Measurements from ENCODE around the gene ADAM15. TPM values are rescaled to one million over a fixed set of nuclear protein-coding genes. Genes with fewer than 3 reads are reported as not detected.

ADAM15 gene
- total RNA-seq, 2 experiments from 2014 or later, result 17.2 to 20.1 TPM

DNA sequence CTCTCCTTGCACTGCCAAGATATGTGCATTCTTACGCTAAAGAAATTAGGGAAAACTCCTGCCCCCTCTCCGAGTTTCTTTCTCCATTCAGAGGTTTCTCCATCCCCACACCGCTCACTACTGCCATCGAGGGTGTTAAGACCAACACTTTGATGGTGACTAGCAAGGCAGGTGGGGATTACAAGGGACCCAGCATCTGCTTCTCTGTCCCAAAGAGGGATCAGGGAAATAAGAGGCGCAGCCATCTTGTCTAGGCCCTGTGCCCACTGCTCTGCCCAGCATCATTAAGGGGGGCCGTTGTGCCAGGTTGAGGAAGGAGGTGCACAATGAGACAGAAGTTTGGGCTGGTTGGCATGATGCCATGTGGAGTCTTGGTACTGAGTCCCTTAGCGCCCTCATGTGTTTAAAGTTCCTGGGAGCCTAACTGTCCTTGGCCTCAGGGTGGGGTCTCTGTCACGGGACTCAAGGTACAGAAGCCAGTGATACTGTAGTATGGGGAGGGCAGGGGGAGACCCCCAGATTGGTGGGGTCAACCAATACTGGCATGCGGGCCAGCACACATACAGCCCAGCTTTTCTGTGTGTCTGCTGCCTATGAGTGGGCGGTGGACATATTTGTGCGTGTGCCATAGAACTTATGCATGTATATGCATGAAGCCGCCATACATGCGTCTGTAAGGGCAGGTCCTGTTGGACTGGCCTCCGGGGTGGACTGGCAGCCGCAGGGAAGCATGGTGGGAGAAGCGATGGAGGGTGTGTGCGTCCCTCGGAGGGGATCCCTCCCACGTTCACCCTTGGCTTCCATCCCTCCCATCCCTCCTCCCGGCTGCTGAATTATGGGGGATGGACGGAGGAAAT lies 33.0 kb downstream of the ADAM15 start:
- H3K27ac Mint-ChIP-seq, result peak overlapping the region; percentile 82
- DNase-seq (peak in 5 of 14 experiments; percentile 33 to 75 (median 54)), ATAC-seq (ENCODE audit: poor library complexity) (no peak)
- peaks cover 75% of the 10 kb centered on the region for H3K4me1 ChIP-seq (ENCODE audit: insufficient read depth, low read length)
- H3K4me1 Mint-ChIP-seq (ENCODE audit: low read depth), result peaks cover 59% of the 10 kb centered on the region
- intact Hi-C loops (cut with DNase I, micrococcal nuclease), result loop anchor here (1.0 to 10.0 kb wide), 10 partner anchors 13 to 759 kb away; partner anchors contain the start of genes UBE2Q1 (in 2 of the 2), AQP10 (in 1 of the 2), ATP8B2 (in 1 of the 2) and EFNA4 (in 1 of the 2)
- H3K27ac ChIP-seq (ENCODE audit: low read depth in 1 of 2, low read length in 2 of 2), result no peak overlapping the region
- H3K4me3 Mint-ChIP-seq, result peak overlapping the region; percentile 89
- H3K4me3 ChIP-seq (ENCODE audit: low read length), result peak overlapping the region; percentile 92
- ChIA-PET CTCF (interaction anchor here (0.8 to 3.0 kb wide), 20 partner anchors 8 to 621 kb away, joined by 3 to 78 read pairs (median 6); partner anchors contain the start of genes ADAM15, EFNA4, FLAD1 and PBXIP1), POLR2A (interaction anchor here (0.8 to 2.2 kb wide), 17 partner anchors 8 to 148 kb away, joined by 3 to 23 read pairs (median 6); partner anchors contain the start of genes ADAM15, EFNA4, FLAD1 and KRTCAP2)
- TF ChIP-seq CTCF (IDR thresholded peaks at IDR 0.05), result no peak
- peaks cover 0 to 30% of the 10 kb centered on the region in 2 experiments for H3K9me3 ChIP-seq (ENCODE audit: control insufficient read depth in 1 of 2, insufficient read depth in 1 of 2, low read length in 2 of 2)
- H3K36me3 ChIP-seq (ENCODE audit: insufficient read depth, low read length), result no peaks in the 10 kb centered on the region
- H3K36me3 Mint-ChIP-seq (ENCODE audit: low read depth), result peaks cover 3% of the 10 kb centered on the region
- peaks cover 42% of the 10 kb centered on the region for H3K27me3 Mint-ChIP-seq
- H3K27me3 ChIP-seq (ENCODE audit: control insufficient read depth in 1 of 2, insufficient read depth in 2 of 2, low read length in 2 of 2), result peaks cover 46% of the 10 kb centered on the region in 2 experiments
- H3K9me3 Mint-ChIP-seq, result no peaks in the 10 kb centered on the region

DNA sequence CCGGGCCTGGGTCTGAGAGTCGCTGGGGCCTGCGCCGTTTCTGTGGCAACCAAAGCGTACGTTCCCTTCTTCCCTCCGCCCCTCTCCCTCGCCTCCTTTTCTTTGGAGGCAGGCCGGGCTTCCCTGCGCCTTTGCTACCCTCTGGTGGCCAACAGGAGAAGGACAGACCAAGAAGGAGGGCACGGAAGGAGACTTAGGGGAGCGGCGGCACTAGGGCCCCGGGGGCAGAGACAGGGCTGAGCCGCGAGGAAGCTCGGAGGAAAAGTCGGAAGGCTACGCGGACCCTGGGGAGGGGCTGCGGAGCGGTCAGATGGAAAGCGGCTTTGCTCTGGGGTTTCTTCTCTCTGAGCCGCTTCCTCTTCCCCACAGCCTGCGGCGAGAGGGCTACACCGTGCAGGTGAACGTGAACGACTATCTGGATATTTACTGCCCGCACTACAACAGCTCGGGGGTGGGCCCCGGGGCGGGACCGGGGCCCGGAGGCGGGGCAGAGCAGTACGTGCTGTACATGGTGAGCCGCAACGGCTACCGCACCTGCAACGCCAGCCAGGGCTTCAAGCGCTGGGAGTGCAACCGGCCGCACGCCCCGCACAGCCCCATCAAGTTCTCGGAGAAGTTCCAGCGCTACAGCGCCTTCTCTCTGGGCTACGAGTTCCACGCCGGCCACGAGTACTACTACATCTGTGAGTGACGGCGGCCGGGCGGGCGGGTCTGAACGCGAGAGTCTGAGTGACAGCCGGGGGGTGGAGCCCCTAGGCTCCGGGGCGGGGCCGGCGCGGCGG lies 33.8 kb downstream of the ADAM15 start:
- intact Hi-C loops (cut with DNase I, micrococcal nuclease), result loop anchor here (1.0 to 10.0 kb wide), 11 partner anchors 14 to 760 kb away; partner anchors contain the start of genes UBE2Q1 (in 2 of the 2), AQP10 (in 1 of the 2), ATP8B2 (in 1 of the 2) and EFNA4 (in 1 of the 2)
- peak; percentile 75 for ATAC-seq (ENCODE audit: poor library complexity)
- Mint-ChIP-seq H3K27me3 (peaks cover 36% of the 10 kb centered on the region), H3K27ac (peak overlapping the region; percentile 82), H3K36me3 (ENCODE audit: low read depth) (peaks cover 3% of the 10 kb centered on the region), H3K4me1 (ENCODE audit: low read depth) (peaks cover 51% of the 10 kb centered on the region), H3K9me3 (no peaks in the 10 kb centered on the region), H3K4me3 (peak overlapping the region; percentile 89)
- Histone ChIP-seq H3K36me3 (ENCODE audit: insufficient read depth, low read length) (no peaks in the 10 kb centered on the region), H3K9me3 (ENCODE audit: control insufficient read depth in 1 of 2, insufficient read depth in 1 of 2, low read length in 2 of 2) (peaks cover 0 to 29% of the 10 kb centered on the region in 2 experiments), H3K4me1 (ENCODE audit: insufficient read depth, low read length) (peaks cover 67% of the 10 kb centered on the region), H3K27me3 (ENCODE audit: control insufficient read depth in 1 of 2, insufficient read depth in 2 of 2, low read length in 2 of 2) (peaks cover 41 to 46% of the 10 kb centered on the region in 2 experiments), H3K4me3 (ENCODE audit: low read length) (peak overlapping the region; percentile 92), H3K27ac (ENCODE audit: low read depth in 1 of 2, low read length in 2 of 2) (peak overlapping the region; percentile 65 to 68)
- ChIA-PET POLR2A (interaction anchor here (0.6 to 2.2 kb wide), 25 partner anchors 9 to 525 kb away, joined by 3 to 23 read pairs (median 6); partner anchors contain the start of genes ADAM15, CLK2, EFNA4 and FLAD1), CTCF (interaction anchor here (0.6 to 3.0 kb wide), 31 partner anchors 9 to 622 kb away, joined by 3 to 78 read pairs (median 5); partner anchors contain the start of genes ADAM15, EFNA4, FLAD1 and KRTCAP2)
- TF ChIP-seq CTCF (IDR thresholded peaks at IDR 0.05), result peak; percentile 76
- peak; percentile 80 to 95 (median 88) for DNase-seq

All from CD4-positive, alpha-beta T cell (primary cell).